Keratinocyte (primary cell): ENCODE measurements around the gene TSHZ1. TPM values are rescaled to one million over a fixed set of nuclear protein-coding genes. Genes with fewer than 3 reads are reported as not detected.

Experiments
- DNase-seq: peaks from one replicate; pipeline ENCODE4 v3.0.0-alpha.2; 2011; ENCODE audit warnings: low read depth, missing footprints, low spot score
- FAIRE-seq: peaks from 2 replicates; lab custom pipeline; 2011; peaks lifted over from hg19 to GRCh38; lab: Jason Lieb, UNC
- H2AFZ ChIP-seq: 2 replicates; pipeline ENCODE4 v1.6.0; 2012; ENCODE audit warnings: low read length, control low read depth, inconsistent platforms; ENCODE audit not compliant: control insufficient read depth
- H3K27ac ChIP-seq: 2 replicates; pipeline ENCODE4 v1.5.1; 2011; ENCODE audit warnings: low read length; ENCODE audit not compliant: control insufficient read depth, insufficient read depth
- H3K27me3 ChIP-seq: 3 replicates; pipeline ENCODE4 v1.6.0; 2011; ENCODE audit warnings: low read length; ENCODE audit not compliant: control insufficient read depth, insufficient read depth; ENCODE audit errors: extremely low read depth
- H3K36me3 ChIP-seq, 2 experiments: 2 replicates in 1 of 2; 3 replicates in 1 of 2; pipeline ENCODE4 v1.5.1; 2011; ENCODE audit warnings: low read length in 2 of 2, mild to moderate bottlenecking in 1 of 2; ENCODE audit not compliant: control insufficient read depth in 2 of 2, insufficient read depth in 2 of 2; ENCODE audit errors: extremely low read depth in 1 of 2
- H3K4me1 ChIP-seq: 3 replicates; pipeline ENCODE4 v1.5.1; 2011; ENCODE audit warnings: low read length; ENCODE audit not compliant: control insufficient read depth, insufficient read depth; ENCODE audit errors: extremely low read depth
- H3K4me2 ChIP-seq: 3 replicates; pipeline ENCODE4 v1.6.0; 2011; ENCODE audit warnings: low read depth, low read length; ENCODE audit not compliant: control insufficient read depth, insufficient read depth; ENCODE audit errors: extremely low read depth
- H3K4me3 ChIP-seq, 3 experiments: fragments of 200-600 bp in 1 of 3; sonication (generic) in 1 of 3; 2 replicates in 2 of 3; 3 replicates in 1 of 3; pipeline ENCODE4 v1.5.1; 2011 to 2016; ENCODE audit warnings: low read length in 3 of 3, mild to moderate bottlenecking in 3 of 3, control low read depth in 2 of 3, inconsistent platforms in 1 of 3, low read depth in 1 of 3, mixed read lengths in 1 of 3, mixed run types in 1 of 3, moderate library complexity in 1 of 3; ENCODE audit not compliant: control insufficient read depth in 2 of 3, insufficient read depth in 2 of 3; ENCODE audit errors: extremely low read depth in 1 of 3
- H3K79me2 ChIP-seq: 2 replicates; pipeline ENCODE4 v1.6.0; 2012; ENCODE audit warnings: low read length; ENCODE audit not compliant: control insufficient read depth, insufficient read depth
- H3K9ac ChIP-seq: 3 replicates; pipeline ENCODE4 v1.6.0; 2011; ENCODE audit warnings: low read length; ENCODE audit not compliant: control insufficient read depth, insufficient read depth; ENCODE audit errors: extremely low read depth
- H3K9me1 ChIP-seq: 3 replicates; pipeline ENCODE4 v1.6.0; 2011; ENCODE audit warnings: low read length; ENCODE audit not compliant: control insufficient read depth, insufficient read depth; ENCODE audit errors: extremely low read depth
- H3K9me3 ChIP-seq: 2 replicates; pipeline ENCODE4 v1.5.1; 2012; ENCODE audit warnings: low read depth, low read length; ENCODE audit not compliant: control insufficient read depth
- H4K20me1 ChIP-seq: 3 replicates; pipeline ENCODE4 v1.6.0; 2011; ENCODE audit warnings: low read length; ENCODE audit not compliant: control insufficient read depth, insufficient read depth; ENCODE audit errors: extremely low read depth
- EZH2 ChIP-seq: IDR thresholded peaks from one replicate; pipeline ENCODE4 v1.6.1; 2012; ENCODE audit warnings: inconsistent platforms, mild to moderate bottlenecking, low read length, moderate library complexity
- dilution Hi-C: fragments of 300-500 bp; cut with MboI; formaldehyde crosslinking; loops from one replicate; pipeline ENCODE4 v1.7.0; 2020; ENCODE audit warnings: low sequenced_read_pairs; ENCODE audit not compliant: extremely low pct_ligation_motif_present
- polyA plus RNA-seq, 5 experiments: library from polyadenylated mRNA; depleted of rRNA in 3 of 5; stranded (reverse) in 3 of 5; stranded (forward) in 1 of 5; unstranded in 1 of 5; fragments of >200 nt; gene quantifications; 1 replicate in 1 of 5; 2 replicates in 3 of 5; 3 replicates in 1 of 5; pipeline versions ENCODE4 v1.2.1 to v1.2.3, GENCODE V29; 2011 to 2012; ENCODE audit warnings: missing spikeins in 2 of 5, low read depth in 1 of 5, low replicate concordance in 1 of 5
- TF ChIP-seq, protein P1 (sequence below), 3 experiments: IDR thresholded peaks in 1 of 3; conservative IDR thresholded peaks in 1 of 3; optimal IDR thresholded peaks in 1 of 3; 2 replicates in 2 of 3; 3 replicates in 1 of 3; pipeline versions ENCODE3 to v1.5.1; 2011; ENCODE audit warnings: low read length in 3 of 3, mild to moderate bottlenecking in 3 of 3, moderate library complexity in 2 of 3, control low read depth in 1 of 3, inconsistent platforms in 1 of 3; ENCODE audit not compliant: insufficient read depth in 2 of 3; ENCODE audit errors: extremely low read depth in 1 of 3

TSHZ1 gene
- polyA plus RNA-seq, 1 donor (not counting 4 experiments of a cell fraction or from before 2014, with no cell fraction given), result 2.2 TPM

DNA sequence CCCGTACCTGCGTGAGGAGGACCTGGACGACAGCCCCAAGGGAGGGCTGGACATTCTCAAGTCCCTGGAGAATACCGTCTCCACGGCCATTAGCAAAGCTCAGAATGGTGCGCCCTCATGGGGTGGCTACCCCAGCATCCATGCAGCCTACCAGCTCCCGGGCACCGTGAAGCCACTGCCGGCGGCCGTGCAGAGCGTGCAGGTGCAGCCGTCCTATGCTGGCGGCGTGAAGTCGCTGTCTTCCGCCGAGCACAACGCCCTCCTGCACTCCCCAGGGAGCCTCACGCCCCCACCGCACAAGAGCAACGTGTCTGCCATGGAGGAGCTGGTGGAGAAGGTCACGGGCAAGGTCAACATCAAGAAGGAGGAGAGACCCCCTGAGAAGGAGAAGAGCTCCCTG is 76.4 kb downstream of the TSHZ1 start:
- Histone ChIP-seq H3K79me2 (no peaks in the 10 kb centered on the region), H3K9me3 (no peaks in the 10 kb centered on the region), H3K36me3 (peaks cover 3 to 7% of the 10 kb centered on the region in 2 experiments), H3K9ac (no peak overlapping the region), H2AFZ (no peak overlapping the region), H3K4me1 (no peaks in the 10 kb centered on the region), H3K27ac (no peak overlapping the region), H3K4me3 (no peak overlapping the region), H3K9me1 (no peaks in the 10 kb centered on the region), H4K20me1 (no peaks in the 10 kb centered on the region), H3K4me2 (no peak overlapping the region), H3K27me3 (no peaks in the 10 kb centered on the region)
- DNase-seq, result no peak
- TF ChIP-seq, protein P1, sequence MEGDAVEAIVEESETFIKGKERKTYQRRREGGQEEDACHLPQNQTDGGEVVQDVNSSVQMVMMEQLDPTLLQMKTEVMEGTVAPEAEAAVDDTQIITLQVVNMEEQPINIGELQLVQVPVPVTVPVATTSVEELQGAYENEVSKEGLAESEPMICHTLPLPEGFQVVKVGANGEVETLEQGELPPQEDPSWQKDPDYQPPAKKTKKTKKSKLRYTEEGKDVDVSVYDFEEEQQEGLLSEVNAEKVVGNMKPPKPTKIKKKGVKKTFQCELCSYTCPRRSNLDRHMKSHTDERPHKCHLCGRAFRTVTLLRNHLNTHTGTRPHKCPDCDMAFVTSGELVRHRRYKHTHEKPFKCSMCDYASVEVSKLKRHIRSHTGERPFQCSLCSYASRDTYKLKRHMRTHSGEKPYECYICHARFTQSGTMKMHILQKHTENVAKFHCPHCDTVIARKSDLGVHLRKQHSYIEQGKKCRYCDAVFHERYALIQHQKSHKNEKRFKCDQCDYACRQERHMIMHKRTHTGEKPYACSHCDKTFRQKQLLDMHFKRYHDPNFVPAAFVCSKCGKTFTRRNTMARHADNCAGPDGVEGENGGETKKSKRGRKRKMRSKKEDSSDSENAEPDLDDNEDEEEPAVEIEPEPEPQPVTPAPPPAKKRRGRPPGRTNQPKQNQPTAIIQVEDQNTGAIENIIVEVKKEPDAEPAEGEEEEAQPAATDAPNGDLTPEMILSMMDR (optimal IDR thresholded peaks at IDR 0.05 in 1 of 3, IDR thresholded peaks at IDR 0.05 in 1 of 3, conservative IDR thresholded peaks at IDR 0.05 in 1 of 3; ENCODE audit: extremely low read depth in 1 of 3, insufficient read depth in 2 of 3, low read length in 3 of 3), result no peak
- no peak for TF ChIP-seq EZH2
- dilution Hi-C loops, result no loop called here
- no peak for FAIRE-seq

DNA sequence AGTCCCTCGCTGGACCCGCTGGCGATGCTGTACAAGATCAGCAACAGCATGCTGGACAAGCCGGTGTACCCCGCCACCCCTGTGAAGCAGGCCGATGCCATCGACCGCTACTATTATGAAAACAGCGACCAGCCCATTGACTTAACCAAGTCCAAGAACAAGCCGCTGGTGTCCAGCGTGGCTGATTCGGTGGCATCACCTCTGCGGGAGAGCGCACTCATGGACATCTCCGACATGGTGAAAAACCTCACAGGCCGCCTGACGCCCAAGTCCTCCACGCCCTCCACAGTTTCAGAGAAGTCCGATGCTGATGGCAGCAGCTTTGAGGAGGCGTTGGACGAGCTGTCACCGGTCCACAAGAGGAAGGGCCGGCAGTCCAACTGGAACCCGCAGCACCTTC is 77.1 kb downstream of the TSHZ1 start:
- no peak overlapping the region for H2AFZ ChIP-seq
- DNase-seq (no peak), FAIRE-seq (no peak)
- H3K27ac ChIP-seq, result no peak overlapping the region
- no peak overlapping the region for H3K4me2 ChIP-seq
- H3K79me2 ChIP-seq, result no peaks in the 10 kb centered on the region
- no peaks in the 10 kb centered on the region for H4K20me1 ChIP-seq
- dilution Hi-C loops, result no loop called here
- H3K27me3 ChIP-seq, result no peaks in the 10 kb centered on the region
- no peaks in the 10 kb centered on the region for H3K9me3 ChIP-seq
- no peak overlapping the region for H3K4me3 ChIP-seq
- peaks cover 3 to 7% of the 10 kb centered on the region in 2 experiments for H3K36me3 ChIP-seq
- TF ChIP-seq, protein P1 (optimal IDR thresholded peaks at IDR 0.05 in 1 of 3, IDR thresholded peaks at IDR 0.05 in 1 of 3, conservative IDR thresholded peaks at IDR 0.05 in 1 of 3; ENCODE audit: extremely low read depth in 1 of 3, insufficient read depth in 2 of 3, low read length in 3 of 3), result no peak
- no peak for TF ChIP-seq EZH2
- no peaks in the 10 kb centered on the region for H3K9me1 ChIP-seq
- no peak overlapping the region for H3K9ac ChIP-seq
- no peaks in the 10 kb centered on the region for H3K4me1 ChIP-seq
